ENCODE data around the gene GPATCH4. TPM values are rescaled to one million over a fixed set of nuclear protein-coding genes. Genes with fewer than 3 reads are reported as not detected.

Gene GPATCH4
- total and polyA plus RNA-seq, 2 of the 4 experiments (the other 2 are of a cell fraction), result 32.6 to 41.8 TPM

DNA sequence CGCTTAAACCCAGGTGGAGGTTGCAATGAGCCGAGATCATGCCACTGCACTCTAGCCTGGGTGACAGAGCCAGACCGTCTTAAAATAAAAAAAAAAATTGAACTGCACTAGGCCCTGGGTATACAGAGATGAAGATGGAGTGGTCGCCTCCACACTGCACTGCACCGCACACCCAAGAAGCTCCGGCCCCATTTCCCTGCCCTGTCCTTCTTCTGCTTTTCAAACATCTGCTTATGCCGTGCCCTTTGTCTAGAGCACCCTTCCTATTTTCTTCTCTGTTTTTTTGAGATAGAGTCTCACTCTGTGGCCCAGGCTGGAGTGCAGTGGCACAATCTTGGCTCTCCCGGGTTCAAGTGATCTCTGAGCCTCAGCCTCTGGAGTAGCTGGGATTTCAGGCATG lies 46.3 kb downstream of the GPATCH4 start:
- no peaks in the 10 kb centered on the region for H3K4me1 ChIP-seq (ENCODE audit: control insufficient read depth, insufficient read depth, low read length)
- no peak overlapping the region for H2BK120ac ChIP-seq (ENCODE audit: low read depth, low read length)
- H4K20me1 ChIP-seq (ENCODE audit: insufficient read depth, low read length), result no peaks in the 10 kb centered on the region
- no peak overlapping the region for H3K56ac ChIP-seq (ENCODE audit: extremely low read depth, insufficient read depth, low read length)
- no peak overlapping the region for H3K27ac ChIP-seq (ENCODE audit: insufficient read depth, low read length)
- peaks cover 0 to 22% of the 10 kb centered on the region in 2 experiments; a peak in 2 of 4 replicates for H3K79me1 ChIP-seq (ENCODE audit: low read depth in 1 of 2, low read length in 2 of 2)
- no peak overlapping the region for H4K5ac ChIP-seq (ENCODE audit: low read depth, low read length)
- WGBS, 2 experiments (ENCODE audit: extremely low coverage in 2 of 2, insufficient read length in 1 of 2), result 88% methylated on average over 3 of the region's 8 CpGs; no CpG with 5 or more reads in 1 of the 2 experiments
- H3K4me3 ChIP-seq (ENCODE audit: insufficient read depth, low read depth, low read length), result no peak overlapping the region
- no peaks in the 10 kb centered on the region for H3K9me3 ChIP-seq (ENCODE audit: control insufficient read depth, insufficient read depth, low read length)
- no TSS peak for BruUV-seq (replicated peaks)
- no peak overlapping the region for H3K9ac ChIP-seq (ENCODE audit: low read depth, low read length)
- H3K23ac ChIP-seq (ENCODE audit: low read depth, low read length), result no peak overlapping the region
- H4K91ac ChIP-seq (ENCODE audit: insufficient read depth, low read depth, low read length), result no peak overlapping the region
- no peak overlapping the region for H3K4me2 ChIP-seq (ENCODE audit: low read depth, low read length)
- H2AK5ac ChIP-seq (ENCODE audit: low read depth, low read length), result no peak overlapping the region
- ATAC-seq (ENCODE audit: low read depth) (no peak), DNase-seq (no peak)
- H2AK9ac ChIP-seq (replicated peaks; ENCODE audit: low read depth, low read length, poor library complexity), result no peak overlapping the region
- H4K8ac ChIP-seq (ENCODE audit: low read depth in 2 of 2, low read length in 2 of 2), result no peak overlapping the region
- peaks cover 10% of the 10 kb centered on the region for H3K36me3 ChIP-seq (ENCODE audit: control insufficient read depth, insufficient read depth, low read length)
- no peak overlapping the region for H2BK5ac ChIP-seq (ENCODE audit: low read depth, low read length, poor library complexity, severe bottlenecking)
- in situ Hi-C loops (cut with MboI; ENCODE audit: low sequenced_read_pairs), result no loop called here
- no peaks in the 10 kb centered on the region for H3K27me3 ChIP-seq (ENCODE audit: control insufficient read depth, insufficient read depth, low read length)
- H3K4ac ChIP-seq (ENCODE audit: low read depth, low read length), result no peak overlapping the region
- H3K14ac ChIP-seq (replicated peaks; ENCODE audit: low read depth, low read length), result no peak overlapping the region
- ChIA-PET CTCF (no interaction called here), POLR2A (ENCODE audit: unreplicated experiment) (no interaction called here)
- H2AFZ ChIP-seq (replicated peaks; ENCODE audit: low read length, poor library complexity), result no peak overlapping the region
- no peak overlapping the region for H3K18ac ChIP-seq (ENCODE audit: low read depth, low read length)
- TF ChIP-seq CHD1 (IDR thresholded peaks at IDR 0.05; ENCODE audit: low read depth, low read length), result no peak
- no peak for TF ChIP-seq BHLHE40 (IDR thresholded peaks at IDR 0.05; ENCODE audit: low read depth, low read length)
- TF ChIP-seq MAFK (IDR thresholded peaks at IDR 0.05; ENCODE audit: low read depth, low read length), result no peak
- no peak for TF ChIP-seq RAD21 (IDR thresholded peaks at IDR 0.05; ENCODE audit: low read length)
- no peak for TF ChIP-seq CEBPB (IDR thresholded peaks at IDR 0.05; ENCODE audit: low read depth, low read length)
- TF ChIP-seq MXI1 (IDR thresholded peaks at IDR 0.05; ENCODE audit: borderline replicate concordance, low read depth, low read length), result no peak
- TF ChIP-seq USF2 (IDR thresholded peaks at IDR 0.05; ENCODE audit: low read depth, low read length), result no peak
- TF ChIP-seq RFX5 (IDR thresholded peaks at IDR 0.05; ENCODE audit: low read depth, low read length), result no peak
- TF ChIP-seq, protein P1, sequence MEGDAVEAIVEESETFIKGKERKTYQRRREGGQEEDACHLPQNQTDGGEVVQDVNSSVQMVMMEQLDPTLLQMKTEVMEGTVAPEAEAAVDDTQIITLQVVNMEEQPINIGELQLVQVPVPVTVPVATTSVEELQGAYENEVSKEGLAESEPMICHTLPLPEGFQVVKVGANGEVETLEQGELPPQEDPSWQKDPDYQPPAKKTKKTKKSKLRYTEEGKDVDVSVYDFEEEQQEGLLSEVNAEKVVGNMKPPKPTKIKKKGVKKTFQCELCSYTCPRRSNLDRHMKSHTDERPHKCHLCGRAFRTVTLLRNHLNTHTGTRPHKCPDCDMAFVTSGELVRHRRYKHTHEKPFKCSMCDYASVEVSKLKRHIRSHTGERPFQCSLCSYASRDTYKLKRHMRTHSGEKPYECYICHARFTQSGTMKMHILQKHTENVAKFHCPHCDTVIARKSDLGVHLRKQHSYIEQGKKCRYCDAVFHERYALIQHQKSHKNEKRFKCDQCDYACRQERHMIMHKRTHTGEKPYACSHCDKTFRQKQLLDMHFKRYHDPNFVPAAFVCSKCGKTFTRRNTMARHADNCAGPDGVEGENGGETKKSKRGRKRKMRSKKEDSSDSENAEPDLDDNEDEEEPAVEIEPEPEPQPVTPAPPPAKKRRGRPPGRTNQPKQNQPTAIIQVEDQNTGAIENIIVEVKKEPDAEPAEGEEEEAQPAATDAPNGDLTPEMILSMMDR (conservative IDR thresholded peaks at IDR 0.05; ENCODE audit: low read depth, low read length), result no peak
- TF ChIP-seq MAZ (IDR thresholded peaks at IDR 0.05; ENCODE audit: borderline replicate concordance, low read depth, low read length), result no peak
- no peak for TF ChIP-seq NFE2L2 (IDR thresholded peaks at IDR 0.05; ENCODE audit: low read depth, low read length)
- no peak for TF ChIP-seq ELK1 (IDR thresholded peaks at IDR 0.05; ENCODE audit: borderline replicate concordance, low read depth, low read length)
- no peak for TF ChIP-seq POLR2A (IDR thresholded peaks at IDR 0.05; ENCODE audit: low read depth, low read length)
- no peak for TF ChIP-seq RCOR1 (IDR thresholded peaks at IDR 0.05; ENCODE audit: insufficient replicate concordance, low read length)
- no peak for TF ChIP-seq FOS (IDR thresholded peaks at IDR 0.05; ENCODE audit: low read depth, low read length)
- TF ChIP-seq SMC3 (IDR thresholded peaks at IDR 0.05; ENCODE audit: low read depth, low read length), result no peak
- H2BK20ac ChIP-seq (ENCODE audit: low read depth, low read length), result no peak overlapping the region
- intact Hi-C loops (cut with micrococcal nuclease), result no loop called here
- dilution Hi-C loops (cut with HindIII; ENCODE audit: low sequenced_read_pairs, unreplicated experiment), result no loop called here
- no peak overlapping the region for H2BK15ac ChIP-seq (ENCODE audit: low read depth, low read length)
- peaks cover 8% of the 10 kb centered on the region for H3K9me1 ChIP-seq (ENCODE audit: insufficient read depth, low read length)

All from IMR-90 (cell line).